SU-DHL-6 (cell line): ENCODE measurements around the gene ERBB2.

Source experiments
- H2AFZ ChIP-seq: fragments of 200-600 bp; sonication (generic); 2 replicates; pipeline ENCODE4 v1.6.1; 2014; ENCODE audit warnings: low read depth, mild to moderate bottlenecking, moderate library complexity, mixed read lengths, antibody characterized with exemption, low read length; ENCODE audit not compliant: severe bottlenecking
- H3F3A ChIP-seq: fragments of 200-600 bp; shearing (Covaris generic); 2 replicates; pipeline ENCODE4 v1.6.0; 2016; ENCODE audit warnings: antibody characterized with exemption, mild to moderate bottlenecking; ENCODE audit not compliant: insufficient read depth
- H3K27ac ChIP-seq: fragments of 200-600 bp; sonication (generic); 2 replicates; pipeline ENCODE4 v1.5.1; 2016; ENCODE audit warnings: low read depth, mild to moderate bottlenecking, low read length, moderate library complexity, mixed read lengths
- H3K27me3 ChIP-seq: fragments of 200-600 bp; sonication (generic), shearing (Covaris generic); 2 replicates; pipeline ENCODE4 v1.6.0; 2014; ENCODE audit warnings: mild to moderate bottlenecking, low read length
- H3K36me3 ChIP-seq: fragments of 200-600 bp; sonication (generic); 2 replicates; pipeline ENCODE4 v1.6.1; 2014; ENCODE audit warnings: mild to moderate bottlenecking, low read length, mixed read lengths
- H3K4me2 ChIP-seq: fragments of 300-600, 200-600 bp; shearing (Covaris generic), sonication (generic); 2 replicates; pipeline ENCODE4 v1.6.0; 2014; ENCODE audit warnings: low read length, low read depth, mild to moderate bottlenecking; ENCODE audit not compliant: poor library complexity, severe bottlenecking
- H3K4me3 ChIP-seq: fragments of 200-600 bp; sonication (generic); 2 replicates; pipeline ENCODE4 v1.5.1; 2014; ENCODE audit warnings: antibody characterized with exemption, low read length, mild to moderate bottlenecking, mixed read lengths; ENCODE audit not compliant: insufficient read depth, poor library complexity, severe bottlenecking
- H3K79me2 ChIP-seq: fragments of 200-600 bp; sonication (generic); 2 replicates; pipeline ENCODE4 v1.6.1; 2014; ENCODE audit warnings: mild to moderate bottlenecking, low read length, moderate library complexity; ENCODE audit not compliant: insufficient read depth
- H3K9ac ChIP-seq: fragments of 200-600 bp; sonication (generic); 2 replicates; pipeline ENCODE4 v1.7.0; 2014; ENCODE audit warnings: mild to moderate bottlenecking, low read length
- H3K9me2 ChIP-seq: fragments of 200-600 bp; sonication (generic); replicated peaks from 2 replicates; pipeline ENCODE4 v1.6.1; 2014; ENCODE audit warnings: low read length; ENCODE audit not compliant: insufficient read depth
- H3K9me3 ChIP-seq: fragments of 200-600 bp; sonication (generic); 2 replicates; pipeline ENCODE4 v1.6.1; 2014; ENCODE audit warnings: low read length, mixed read lengths; ENCODE audit not compliant: insufficient read depth
- H4K20me1 ChIP-seq: fragments of 200-600 bp; sonication (generic); 2 replicates; pipeline ENCODE4 v1.6.1; 2014; ENCODE audit warnings: low read depth, mild to moderate bottlenecking, antibody characterized with exemption, low read length, moderate library complexity, mixed read lengths
- CTCF ChIP-seq: fragments of 200-600 bp; sonication (generic); IDR thresholded peaks from one replicate; pipeline ENCODE4 v1.5.1; 2017; ENCODE audit warnings: antibody characterized with exemption, mild to moderate bottlenecking, low read length, moderate library complexity; ENCODE audit not compliant: insufficient read depth, poor library complexity, severe bottlenecking
- EZH2phosphoT487 ChIP-seq: fragments of 200-600 bp; sonication (generic), shearing (Covaris generic); conservative IDR thresholded peaks from 2 replicates; pipeline ENCODE4 v1.6.1; 2018; ENCODE audit warnings: mild to moderate bottlenecking, antibody characterized with exemption, low read length, moderate library complexity, mixed read lengths

Gene ERBB2

GRCh38 chr17:39658346-39658745, 41.5 kb upstream of the ERBB2 start:
- TF ChIP-seq CTCF, result no peak
- TF ChIP-seq EZH2phosphoT487, result no peak
- Histone ChIP-seq H3F3A (no peaks in the 10 kb centered on the region), H3K9me3 (no peaks in the 10 kb centered on the region), H3K9me2 (no peaks in the 10 kb centered on the region), H3K36me3 (no peaks in the 10 kb centered on the region), H3K27me3 (no peaks in the 10 kb centered on the region), H2AFZ (no peak overlapping the region), H3K27ac (no peak overlapping the region), H4K20me1 (no peaks in the 10 kb centered on the region), H3K9ac (no peak overlapping the region), H3K4me3 (no peak overlapping the region), H3K79me2 (no peaks in the 10 kb centered on the region), H3K4me2 (no peak overlapping the region)

GRCh38 chr17:39658760-39659159, 41.1 kb upstream of the ERBB2 start:
- no peaks in the 10 kb centered on the region for H3K27me3 ChIP-seq
- no peak overlapping the region for H3K4me2 ChIP-seq
- H4K20me1 ChIP-seq, result no peaks in the 10 kb centered on the region
- no peaks in the 10 kb centered on the region for H3F3A ChIP-seq
- no peaks in the 10 kb centered on the region for H3K9me3 ChIP-seq
- H2AFZ ChIP-seq, result no peak overlapping the region
- H3K36me3 ChIP-seq, result no peaks in the 10 kb centered on the region
- H3K9me2 ChIP-seq, result no peaks in the 10 kb centered on the region
- no peak overlapping the region for H3K9ac ChIP-seq
- no peaks in the 10 kb centered on the region for H3K79me2 ChIP-seq
- no peak overlapping the region for H3K27ac ChIP-seq
- no peak overlapping the region for H3K4me3 ChIP-seq
- no peak for TF ChIP-seq CTCF
- TF ChIP-seq EZH2phosphoT487, result no peak

DNA sequence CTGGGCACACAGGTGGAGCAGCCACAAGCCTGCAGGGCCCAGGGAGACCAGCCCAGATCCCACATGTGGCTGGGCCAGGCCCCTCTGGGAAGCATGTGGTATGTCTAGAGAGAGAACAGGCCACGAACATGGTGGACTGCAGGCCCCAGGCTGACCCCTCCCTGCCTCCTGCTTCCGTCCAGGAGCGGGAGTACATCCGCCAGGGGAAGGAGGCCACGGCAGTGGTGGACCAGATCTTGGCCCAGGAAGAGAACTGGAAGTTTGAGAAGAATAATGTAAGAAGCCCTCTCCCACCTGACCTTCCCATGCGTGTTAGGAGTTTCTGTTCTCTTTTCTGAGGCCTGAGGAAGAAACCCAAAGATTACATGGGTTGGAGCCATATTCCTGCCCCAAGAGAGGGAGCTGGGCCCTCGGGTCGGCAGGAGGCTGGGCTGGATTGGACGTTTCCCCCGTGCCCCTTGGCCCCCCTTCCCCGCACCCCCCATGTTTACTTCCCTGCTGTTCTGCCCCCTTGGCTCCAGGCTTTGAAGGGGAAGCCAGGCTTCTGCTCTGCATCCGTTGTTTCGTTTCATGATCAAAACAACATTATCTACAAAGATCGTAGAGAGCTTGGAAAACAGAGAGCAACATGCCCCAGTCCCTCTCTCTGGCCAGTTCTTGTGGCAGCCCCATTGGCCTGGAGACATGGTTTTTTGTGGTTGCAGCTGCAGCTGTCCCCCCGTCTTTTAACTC, 40.4 kb upstream of the ERBB2 start:
- Histone ChIP-seq H3K9me3 (no peaks in the 10 kb centered on the region), H3K27ac (no peak overlapping the region), H4K20me1 (no peaks in the 10 kb centered on the region), H3K36me3 (no peaks in the 10 kb centered on the region), H3K4me2 (no peak overlapping the region), H2AFZ (no peak overlapping the region), H3K4me3 (no peak overlapping the region), H3K9ac (no peak overlapping the region), H3F3A (no peaks in the 10 kb centered on the region), H3K79me2 (no peaks in the 10 kb centered on the region), H3K9me2 (no peaks in the 10 kb centered on the region), H3K27me3 (no peaks in the 10 kb centered on the region)
- TF ChIP-seq EZH2phosphoT487 (no peak), CTCF (no peak)
